ENCODE results near the gene CFAP52.

CFAP52 gene, protein sequence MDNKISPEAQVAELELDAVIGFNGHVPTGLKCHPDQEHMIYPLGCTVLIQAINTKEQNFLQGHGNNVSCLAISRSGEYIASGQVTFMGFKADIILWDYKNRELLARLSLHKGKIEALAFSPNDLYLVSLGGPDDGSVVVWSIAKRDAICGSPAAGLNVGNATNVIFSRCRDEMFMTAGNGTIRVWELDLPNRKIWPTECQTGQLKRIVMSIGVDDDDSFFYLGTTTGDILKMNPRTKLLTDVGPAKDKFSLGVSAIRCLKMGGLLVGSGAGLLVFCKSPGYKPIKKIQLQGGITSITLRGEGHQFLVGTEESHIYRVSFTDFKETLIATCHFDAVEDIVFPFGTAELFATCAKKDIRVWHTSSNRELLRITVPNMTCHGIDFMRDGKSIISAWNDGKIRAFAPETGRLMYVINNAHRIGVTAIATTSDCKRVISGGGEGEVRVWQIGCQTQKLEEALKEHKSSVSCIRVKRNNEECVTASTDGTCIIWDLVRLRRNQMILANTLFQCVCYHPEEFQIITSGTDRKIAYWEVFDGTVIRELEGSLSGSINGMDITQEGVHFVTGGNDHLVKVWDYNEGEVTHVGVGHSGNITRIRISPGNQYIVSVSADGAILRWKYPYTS

DNA sequence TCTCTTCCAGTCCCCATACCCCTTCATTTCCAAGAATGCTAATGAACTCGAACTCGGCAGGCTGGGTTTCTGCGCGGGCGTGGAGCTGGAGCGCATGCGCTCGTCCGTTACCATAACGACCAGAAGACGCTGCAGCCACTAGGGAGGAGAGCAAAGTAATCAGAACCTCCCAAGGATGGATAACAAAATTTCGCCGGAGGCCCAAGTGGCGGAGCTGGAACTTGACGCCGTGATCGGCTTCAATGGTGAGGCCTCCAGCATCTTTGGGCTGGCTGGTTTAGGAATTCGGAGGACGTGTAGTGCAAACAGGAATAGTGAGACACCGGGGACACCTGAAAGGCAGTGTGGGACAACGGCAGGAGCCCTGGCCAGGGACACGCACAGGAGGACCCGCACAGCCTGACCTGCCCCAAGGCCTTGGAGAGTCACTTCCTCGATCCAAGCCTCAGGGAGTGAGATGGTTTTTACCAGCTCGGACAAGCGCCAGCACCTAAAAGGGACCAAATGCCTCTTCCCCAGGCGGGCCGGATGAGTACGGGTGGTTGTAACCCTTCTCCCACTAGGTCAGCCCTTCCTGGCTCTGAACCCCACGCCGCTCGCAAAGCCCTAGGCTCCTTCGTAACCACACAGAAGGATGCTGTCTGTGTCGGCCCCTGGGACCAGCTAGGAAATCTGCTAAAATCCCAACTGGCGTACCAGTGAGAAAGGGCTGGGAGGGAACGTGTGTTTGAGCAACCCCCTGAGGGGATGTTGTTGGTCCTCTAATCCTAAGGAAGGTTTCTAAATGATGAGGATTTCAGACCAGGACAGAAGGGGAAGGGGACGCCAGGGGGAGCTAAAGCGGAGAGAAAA is at the start of gene CFAP52:
TSS of gene CFAP52 (plus strand) at position 122 of the 852 bp plus-strand sequence. CDS start at position 176, 54 bp downstream.
- TF ChIP-seq, protein P1, sequence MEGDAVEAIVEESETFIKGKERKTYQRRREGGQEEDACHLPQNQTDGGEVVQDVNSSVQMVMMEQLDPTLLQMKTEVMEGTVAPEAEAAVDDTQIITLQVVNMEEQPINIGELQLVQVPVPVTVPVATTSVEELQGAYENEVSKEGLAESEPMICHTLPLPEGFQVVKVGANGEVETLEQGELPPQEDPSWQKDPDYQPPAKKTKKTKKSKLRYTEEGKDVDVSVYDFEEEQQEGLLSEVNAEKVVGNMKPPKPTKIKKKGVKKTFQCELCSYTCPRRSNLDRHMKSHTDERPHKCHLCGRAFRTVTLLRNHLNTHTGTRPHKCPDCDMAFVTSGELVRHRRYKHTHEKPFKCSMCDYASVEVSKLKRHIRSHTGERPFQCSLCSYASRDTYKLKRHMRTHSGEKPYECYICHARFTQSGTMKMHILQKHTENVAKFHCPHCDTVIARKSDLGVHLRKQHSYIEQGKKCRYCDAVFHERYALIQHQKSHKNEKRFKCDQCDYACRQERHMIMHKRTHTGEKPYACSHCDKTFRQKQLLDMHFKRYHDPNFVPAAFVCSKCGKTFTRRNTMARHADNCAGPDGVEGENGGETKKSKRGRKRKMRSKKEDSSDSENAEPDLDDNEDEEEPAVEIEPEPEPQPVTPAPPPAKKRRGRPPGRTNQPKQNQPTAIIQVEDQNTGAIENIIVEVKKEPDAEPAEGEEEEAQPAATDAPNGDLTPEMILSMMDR (IDR thresholded peaks at IDR 0.05): peak; percentile 72
- Mint-ChIP-seq H3K4me1 (peaks cover 21% of the 10 kb centered on the region), H3K9me3 (no peaks in the 10 kb centered on the region), H3K27ac (peak within 1 kb of the TSS; percentile 75), H3K27me3 (ENCODE audit: low read depth, poor library complexity) (peaks cover 12% of the 10 kb centered on the region), H3K36me3 (ENCODE audit: low read depth) (no peaks in the 10 kb centered on the region), H3K4me3 (peak within 1 kb of the TSS; percentile 91)
- DNase-seq: peak; percentile 86

DNA sequence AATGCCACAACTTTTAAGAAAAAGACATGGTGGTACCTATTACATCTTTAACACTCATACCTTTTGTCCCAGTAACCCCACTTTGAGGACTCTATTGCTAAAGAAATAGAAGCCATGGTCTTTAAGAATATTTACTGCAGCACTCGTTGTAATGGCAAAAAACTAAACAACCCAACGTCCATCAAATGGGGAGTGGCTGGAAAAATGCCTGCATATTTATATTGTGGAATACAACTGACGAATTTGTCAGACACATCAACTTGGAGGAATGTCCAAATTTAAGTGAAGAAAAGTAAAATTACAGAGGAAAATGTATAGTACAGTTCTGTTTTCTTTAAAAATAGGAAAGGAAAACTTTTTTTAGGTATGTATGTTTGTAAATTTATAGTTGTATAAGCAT is 48.7 kb upstream of the CFAP52 start:
- Mint-ChIP-seq H3K36me3 (ENCODE audit: low read depth) (peaks cover 28% of the 10 kb centered on the region), H3K4me1 (peaks cover 25% of the 10 kb centered on the region), H3K4me3 (no peak overlapping the region), H3K9me3 (peaks cover 19% of the 10 kb centered on the region), H3K27me3 (ENCODE audit: low read depth, poor library complexity) (no peaks in the 10 kb centered on the region), H3K27ac (peak overlapping the region; percentile 54)
- TF ChIP-seq, protein P1 (IDR thresholded peaks at IDR 0.05): no peak
- no peak for DNase-seq

DNA sequence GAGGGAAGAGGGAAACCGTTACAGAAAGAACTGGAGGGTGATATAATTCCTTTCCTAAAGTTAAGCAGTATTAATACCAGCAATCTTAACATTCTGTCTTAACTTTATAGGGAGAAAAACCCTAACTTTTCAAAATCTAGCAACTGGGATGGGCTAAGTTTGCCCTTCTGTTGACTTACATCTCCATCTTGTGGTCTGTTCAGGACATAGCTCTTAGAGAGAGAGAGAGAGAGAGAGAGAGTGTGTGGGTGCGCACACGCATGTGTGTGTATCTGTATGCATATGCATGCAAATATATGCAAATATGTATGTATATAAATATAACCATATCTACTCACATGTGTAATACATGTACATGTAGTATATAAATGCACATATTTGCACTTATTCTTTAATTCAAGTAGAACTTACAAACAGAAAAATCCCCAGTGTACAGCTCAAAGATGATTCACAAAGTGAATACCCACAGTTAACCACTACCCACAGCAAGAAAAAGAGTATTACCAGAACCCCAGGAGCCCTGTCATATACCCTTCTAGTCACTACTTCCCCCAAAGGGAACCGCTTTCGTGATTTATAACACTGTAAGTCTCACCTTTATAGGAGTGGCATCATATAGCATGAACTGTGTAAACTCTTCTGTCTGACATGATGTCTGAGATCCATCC is 47.3 kb upstream of the CFAP52 start:
- H3K4me1 Mint-ChIP-seq: peaks cover 25% of the 10 kb centered on the region
- peaks cover 17% of the 10 kb centered on the region for H3K9me3 Mint-ChIP-seq
- H3K27ac Mint-ChIP-seq: no peak overlapping the region
- peaks cover 34% of the 10 kb centered on the region for H3K36me3 Mint-ChIP-seq (ENCODE audit: low read depth)
- TF ChIP-seq, protein P1 (IDR thresholded peaks at IDR 0.05): peak; percentile 60
- DNase-seq: no peak
- no peaks in the 10 kb centered on the region for H3K27me3 Mint-ChIP-seq (ENCODE audit: low read depth, poor library complexity)
- H3K4me3 Mint-ChIP-seq: no peak overlapping the region

DNA sequence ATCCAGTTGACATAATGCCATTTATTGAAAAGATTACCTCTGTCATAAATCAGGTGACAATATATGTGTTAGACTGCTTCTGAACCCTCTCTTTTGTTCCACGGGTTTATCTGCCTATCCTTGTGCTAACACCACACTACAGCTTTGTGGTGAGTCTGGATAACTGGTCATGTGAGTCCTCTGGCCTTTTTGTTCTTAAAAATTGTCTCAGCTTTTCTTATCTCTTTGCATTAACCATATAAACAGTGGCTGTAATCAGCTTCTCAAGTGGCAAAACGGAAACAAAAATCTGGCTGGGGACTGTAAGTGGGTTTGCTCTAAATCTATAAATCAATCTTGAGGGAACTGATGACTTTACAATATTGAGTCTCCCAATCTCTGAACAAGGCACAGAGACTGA is 45.4 kb upstream of the CFAP52 start:
- Mint-ChIP-seq H3K27me3 (ENCODE audit: low read depth, poor library complexity) (no peaks in the 10 kb centered on the region), H3K27ac (no peak overlapping the region)
- TF ChIP-seq, protein P1 (IDR thresholded peaks at IDR 0.05): no peak

DNA sequence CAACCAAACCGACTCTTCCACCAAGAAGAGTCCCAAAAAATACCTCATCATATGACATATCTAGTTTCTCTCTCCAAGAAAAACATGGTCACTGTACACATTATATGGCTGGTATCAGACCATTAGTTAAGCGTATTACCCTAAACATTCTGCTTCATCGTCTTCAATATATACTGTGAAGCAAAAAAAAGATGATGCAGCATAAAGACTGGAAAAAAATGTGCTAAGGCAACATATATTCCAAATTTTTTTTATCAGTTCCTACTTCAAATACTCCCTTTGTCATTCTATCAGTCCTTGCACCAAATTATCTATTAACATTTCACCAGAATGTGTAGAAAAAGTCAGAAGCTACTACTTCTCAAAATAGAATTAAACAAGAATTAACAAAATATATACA is 43.7 kb upstream of the CFAP52 start:
- Mint-ChIP-seq H3K4me3 (no peak overlapping the region), H3K27me3 (ENCODE audit: low read depth, poor library complexity) (no peaks in the 10 kb centered on the region), H3K27ac (no peak overlapping the region), H3K9me3 (no peaks in the 10 kb centered on the region), H3K36me3 (ENCODE audit: low read depth) (peaks cover 16% of the 10 kb centered on the region), H3K4me1 (peaks cover 21% of the 10 kb centered on the region)
- DNase-seq: no peak
- TF ChIP-seq, protein P1 (IDR thresholded peaks at IDR 0.05): no peak

More for the DNA sequence above, 45.4 kb upstream of the CFAP52 start:
- no peak for DNase-seq
- Mint-ChIP-seq H3K4me1 (peaks cover 25% of the 10 kb centered on the region), H3K4me3 (no peak overlapping the region), H3K9me3 (peaks cover 3% of the 10 kb centered on the region), H3K36me3 (ENCODE audit: low read depth) (peaks cover 24% of the 10 kb centered on the region)

Data from nephron progenitor cell (in vitro differentiated cells).